Activated effector memory CD4-positive, alpha-beta T cell treated with anti-CD3 and anti-CD28 coated beads, Interleukin-2, amount 50 U/mL, for 16 hours (primary cell): ENCODE results near the gene SYNCRIP.
A peak's percentile ranks its signal among the peaks of the same experiment; 100 is the strongest.
"Not testable (repeated sequence)": the region's sequence is repeated elsewhere in the genome, so short reads cannot be mapped to it uniquely, and the experiment has no call there.

Experiments
- DNase-seq: peaks from one replicate; pipeline ENCODE4 v3.0.0-alpha.2; 2020

Gene SYNCRIP

GRCh38 chr6:85642774-85643536 is at the start of gene SYNCRIP:
SYNCRIP (minus strand) TSS chr6:85642886; CDS start chr6:85641439, 1,447 bp downstream.
- peak; percentile 99 for DNase-seq

- DNase-seq: no peak
Observed at GRCh38 chr6:85691478-85691877, 48.8 kb upstream of the SYNCRIP start.

- DNase-seq: no peak
Observed at GRCh38 chr6:85690071-85690470, 47.4 kb upstream of the SYNCRIP start.

GRCh38 chr6:85685713-85686112 is 43.0 kb upstream of the SYNCRIP start:
- no peak for DNase-seq

GRCh38 chr6:85684809-85685171 is 42.1 kb upstream of the SYNCRIP start:
- DNase-seq: no peak

GRCh38 chr6:85684133-85684808 is 41.6 kb upstream of the SYNCRIP start:
- DNase-seq: no peak

GRCh38 chr6:85681899-85682298 is 39.2 kb upstream of the SYNCRIP start:
- not testable (repeated sequence) for DNase-seq

GRCh38 chr6:85680388-85680787 is 37.7 kb upstream of the SYNCRIP start:
- DNase-seq: no peak

GRCh38 chr6:85679445-85680123 is 36.9 kb upstream of the SYNCRIP start:
- no peak for DNase-seq

GRCh38 chr6:85678602-85679444 is 36.1 kb upstream of the SYNCRIP start:
- DNase-seq: peak; percentile 99

GRCh38 chr6:85678026-85678601 is 35.4 kb upstream of the SYNCRIP start:
- no peak for DNase-seq

GRCh38 chr6:85677234-85677956 is 34.7 kb upstream of the SYNCRIP start:
- no peak for DNase-seq

- DNase-seq: no peak
Observed at GRCh38 chr6:85676086-85676729, 33.5 kb upstream of the SYNCRIP start.

- DNase-seq: no peak
Observed at GRCh38 chr6:85675030-85675819, 32.5 kb upstream of the SYNCRIP start.

GRCh38 chr6:85674604-85675003 is 31.9 kb upstream of the SYNCRIP start:
- DNase-seq: no peak

- DNase-seq: no peak
Observed at GRCh38 chr6:85673198-85674139, 30.8 kb upstream of the SYNCRIP start.

- no peak for DNase-seq
Observed at GRCh38 chr6:85672623-85673022, 29.9 kb upstream of the SYNCRIP start.

GRCh38 chr6:85672050-85672449 is 29.4 kb upstream of the SYNCRIP start:
- DNase-seq: no peak

- DNase-seq: no peak
Observed at GRCh38 chr6:85670573-85670972, 27.9 kb upstream of the SYNCRIP start.
